Mucosa of rectum (tissue), 2 donors: ENCODE measurements around the gene LYRM9.

ENCODE experiments used
- H3K27ac ChIP-seq, 2 donors: one replicate each; pipeline ENCODE4 v1.7.0; 2013; ENCODE audit warnings: inconsistent platforms in 2 of 2, low read depth in 2 of 2, low read length in 2 of 2
- H3K27me3 ChIP-seq, 2 donors: one replicate each; pipeline ENCODE4 v1.7.0; 2013; ENCODE audit warnings: low read length in 2 of 2; ENCODE audit not compliant: control insufficient read depth in 2 of 2, insufficient read depth in 2 of 2
- H3K36me3 ChIP-seq, 2 donors: one replicate each; pipeline ENCODE4 v1.7.0; 2013; ENCODE audit warnings: low read length in 2 of 2; ENCODE audit not compliant: control insufficient read depth in 2 of 2, insufficient read depth in 2 of 2
- H3K4me1 ChIP-seq, 2 donors: one replicate each; pipeline ENCODE4 v1.7.0; 2013; ENCODE audit warnings: low read length in 2 of 2, mild to moderate bottlenecking in 1 of 2; ENCODE audit not compliant: control insufficient read depth in 2 of 2, insufficient read depth in 2 of 2
- H3K4me3 ChIP-seq, 2 donors: one replicate each; pipeline ENCODE4 v1.7.0; 2013; ENCODE audit warnings: low read length in 2 of 2
- H3K9ac ChIP-seq, 2 donors: one replicate each; pipeline ENCODE4 v1.7.0; 2013; ENCODE audit warnings: low read length in 2 of 2, low read depth in 1 of 2, mild to moderate bottlenecking in 1 of 2
- H3K9me3 ChIP-seq, 2 donors: one replicate each; pipeline ENCODE4 v1.7.0; 2013; ENCODE audit warnings: low read length in 2 of 2; ENCODE audit not compliant: control insufficient read depth in 2 of 2
- donor health status: healthy.
- donor health status: Normal muscosa, but diverticular disease.

LYRM9 gene

DNA sequence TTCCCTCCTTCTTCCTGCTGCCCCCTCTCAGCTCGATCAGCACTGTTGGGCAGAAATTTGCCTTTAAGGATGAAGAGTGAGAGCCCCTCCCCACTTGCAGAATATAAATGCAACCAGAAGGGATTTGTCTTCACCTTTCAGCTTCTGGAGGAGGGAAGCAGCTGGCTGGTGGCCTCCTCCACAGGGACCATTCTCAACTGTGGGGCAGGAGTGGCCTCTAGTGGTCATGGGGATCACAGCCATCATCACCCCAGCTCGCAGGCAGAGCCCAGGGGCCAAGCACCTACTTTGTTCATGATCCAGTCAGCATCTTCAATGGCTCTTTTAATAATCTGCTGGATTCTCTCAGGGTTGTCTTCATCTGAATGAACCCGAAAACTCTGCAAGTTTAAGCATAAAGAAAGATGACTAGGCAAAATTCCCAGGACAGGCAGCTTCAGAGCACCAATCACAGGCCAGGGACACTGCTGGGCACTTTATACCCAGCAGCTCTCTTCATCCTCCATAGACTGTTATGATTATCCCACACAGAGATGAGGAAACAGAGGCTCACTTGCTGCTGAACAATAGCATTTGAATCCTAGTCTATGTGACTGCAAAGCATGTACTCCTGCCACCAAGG, 13.1 kb downstream of the LYRM9 start:
- H3K4me1 ChIP-seq: peaks cover 0 to 5% of the 10 kb centered on the region in 2 donors
- peaks cover 0 to 2% of the 10 kb centered on the region in 2 donors for H3K36me3 ChIP-seq
- H3K9ac ChIP-seq: no peak overlapping the region
- H3K27ac ChIP-seq: no peak overlapping the region
- H3K4me3 ChIP-seq: no peak overlapping the region
- no peaks in the 10 kb centered on the region for H3K9me3 ChIP-seq
- no peaks in the 10 kb centered on the region for H3K27me3 ChIP-seq

DNA sequence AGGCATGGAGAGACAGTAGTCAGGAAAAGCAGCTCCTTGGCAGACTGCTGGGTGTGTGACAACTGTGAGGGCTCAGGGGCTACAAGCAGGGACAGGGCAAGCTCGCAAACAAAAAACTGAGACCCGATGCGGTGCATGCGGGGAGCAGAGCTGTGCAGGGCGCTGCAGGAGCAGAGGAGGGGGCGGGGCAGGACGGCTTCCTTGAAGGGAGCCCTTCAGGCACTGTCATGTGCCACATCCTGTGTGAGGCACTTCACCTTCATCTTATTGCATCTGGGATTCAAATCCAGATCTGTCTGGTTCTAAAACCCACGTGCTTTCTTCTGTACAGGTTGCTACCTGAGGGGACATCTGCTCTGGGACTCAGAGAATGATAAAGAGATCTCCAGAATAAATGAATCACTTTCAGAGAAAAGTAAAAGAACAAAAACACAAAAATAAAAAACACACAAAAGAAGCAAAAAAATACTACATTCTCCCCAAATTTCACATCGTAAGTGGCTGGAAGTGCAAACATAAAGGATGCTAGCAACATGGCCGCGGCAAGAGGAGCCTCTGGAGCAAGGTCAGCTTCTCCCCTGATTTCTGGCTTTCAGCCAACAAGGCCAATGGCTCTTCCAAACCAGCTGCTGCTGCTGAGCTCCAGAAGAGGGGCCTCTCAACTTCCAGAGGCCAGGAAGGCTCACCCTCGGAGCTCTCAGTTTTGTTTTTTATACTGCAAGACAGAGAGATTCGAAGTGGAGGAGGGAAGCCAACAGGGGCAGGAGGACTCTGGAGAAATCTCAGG, 14.2 kb downstream of the LYRM9 start:
- Histone ChIP-seq H3K27me3 (no peaks in the 10 kb centered on the region), H3K9ac (no peak overlapping the region), H3K4me3 (no peak overlapping the region), H3K9me3 (no peaks in the 10 kb centered on the region), H3K4me1 (peaks cover 0 to 5% of the 10 kb centered on the region in 2 donors), H3K27ac (no peak overlapping the region), H3K36me3 (peaks cover 0 to 2% of the 10 kb centered on the region in 2 donors)

DNA sequence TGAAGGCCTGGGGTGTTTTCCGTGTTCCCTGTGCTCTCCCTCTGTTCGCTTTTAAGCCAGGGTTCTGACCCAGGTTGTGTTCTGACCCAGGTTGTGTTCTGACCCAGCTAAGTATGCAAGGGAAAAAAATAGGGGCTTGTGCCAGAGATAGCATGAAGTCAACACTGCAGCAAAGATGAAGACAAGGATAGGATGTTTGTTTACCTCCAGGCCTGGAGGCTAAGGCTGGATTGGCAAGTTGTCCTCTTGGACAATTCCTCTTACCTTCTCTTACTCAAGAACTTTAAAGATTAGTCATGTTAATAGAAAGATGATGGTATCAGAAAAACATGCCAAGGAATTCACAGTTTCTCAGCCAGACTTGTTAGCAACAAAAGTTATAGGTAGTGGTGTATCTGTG, 19.4 kb downstream of the LYRM9 start:
- Histone ChIP-seq H3K4me1 (peaks cover 4 to 9% of the 10 kb centered on the region in 2 donors), H3K27me3 (no peaks in the 10 kb centered on the region), H3K9ac (no peak overlapping the region), H3K36me3 (no peaks in the 10 kb centered on the region), H3K9me3 (no peaks in the 10 kb centered on the region), H3K4me3 (no peak overlapping the region), H3K27ac (no peak overlapping the region)

DNA sequence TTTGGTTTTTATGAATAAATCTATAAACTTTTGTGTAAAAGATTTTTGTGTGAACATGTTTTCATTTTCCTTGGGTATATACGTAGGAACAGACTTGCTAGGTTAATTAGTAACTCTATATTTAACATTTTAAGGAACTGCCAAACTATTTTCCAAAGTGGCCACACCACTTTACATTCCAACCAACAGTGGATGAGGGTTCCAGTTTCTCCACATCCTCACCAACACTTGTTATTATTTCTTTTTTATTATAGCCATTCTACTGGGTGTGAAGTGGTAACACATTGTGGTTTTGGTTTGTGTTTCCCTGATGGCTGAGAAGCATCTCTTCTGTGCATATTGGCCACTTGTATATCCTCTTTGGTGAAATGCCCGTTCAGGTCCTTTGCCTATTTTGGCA, 20.0 kb downstream of the LYRM9 start:
- H3K4me1 ChIP-seq: peaks cover 4 to 9% of the 10 kb centered on the region in 2 donors
- H3K27ac ChIP-seq: no peak overlapping the region
- no peaks in the 10 kb centered on the region for H3K27me3 ChIP-seq
- H3K9me3 ChIP-seq: no peaks in the 10 kb centered on the region
- no peaks in the 10 kb centered on the region for H3K36me3 ChIP-seq
- H3K9ac ChIP-seq: no peak overlapping the region
- no peak overlapping the region for H3K4me3 ChIP-seq

DNA sequence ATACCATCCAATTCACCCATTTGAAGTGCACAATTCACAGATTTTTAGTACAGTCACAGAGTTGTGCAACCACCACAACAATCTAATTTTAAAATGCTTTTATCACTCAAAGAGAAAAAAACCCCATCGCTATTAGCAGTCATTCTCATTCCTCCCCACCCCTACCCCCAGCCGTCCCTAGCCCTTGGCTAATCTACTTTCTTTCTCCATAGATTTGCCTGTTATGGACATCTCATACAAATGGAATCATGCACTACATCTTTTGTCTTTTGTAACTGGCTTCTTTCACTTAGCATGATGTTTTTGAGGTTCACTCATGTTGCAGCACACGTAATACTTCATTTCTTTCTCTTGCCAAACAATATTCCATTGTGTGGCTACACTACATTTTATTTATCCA, 20.4 kb downstream of the LYRM9 start:
- Histone ChIP-seq H3K27me3 (no peaks in the 10 kb centered on the region), H3K36me3 (no peaks in the 10 kb centered on the region), H3K4me3 (no peak overlapping the region), H3K9me3 (no peaks in the 10 kb centered on the region), H3K4me1 (peaks cover 4 to 9% of the 10 kb centered on the region in 2 donors), H3K27ac (no peak overlapping the region), H3K9ac (no peak overlapping the region)

- Histone ChIP-seq H3K36me3 (no peaks in the 10 kb centered on the region), H3K9ac (no peak overlapping the region), H3K27ac (no peak overlapping the region), H3K4me1 (peaks cover 4 to 9% of the 10 kb centered on the region in 2 donors), H3K4me3 (no peak overlapping the region), H3K27me3 (no peaks in the 10 kb centered on the region), H3K9me3 (no peaks in the 10 kb centered on the region)
Observed at GRCh38 chr17:27871407-27871806, 21.8 kb downstream of the LYRM9 start.

- H3K9me3 ChIP-seq: no peaks in the 10 kb centered on the region
Observed at GRCh38 chr17:27870345-27870744, 22.8 kb downstream of the LYRM9 start.

GRCh38 chr17:27868565-27868964, 24.6 kb downstream of the LYRM9 start:
- H3K9ac ChIP-seq: no peak overlapping the region
- no peak overlapping the region for H3K4me3 ChIP-seq
- no peaks in the 10 kb centered on the region for H3K36me3 ChIP-seq
- no peaks in the 10 kb centered on the region for H3K27me3 ChIP-seq
- H3K4me1 ChIP-seq: peaks cover 4 to 9% of the 10 kb centered on the region in 2 donors
- no peaks in the 10 kb centered on the region for H3K9me3 ChIP-seq
- no peak overlapping the region for H3K27ac ChIP-seq

More at GRCh38 chr17:27870345-27870744, 22.8 kb downstream of the LYRM9 start:
- Histone ChIP-seq H3K27ac (no peak overlapping the region), H3K4me3 (no peak overlapping the region), H3K9ac (no peak overlapping the region), H3K4me1 (peaks cover 4 to 9% of the 10 kb centered on the region in 2 donors), H3K36me3 (no peaks in the 10 kb centered on the region), H3K27me3 (no peaks in the 10 kb centered on the region)

GRCh38 chr17:27862840-27863239, 30.3 kb downstream of the LYRM9 start:
- no peaks in the 10 kb centered on the region for H3K27me3 ChIP-seq
- H3K9ac ChIP-seq: no peak overlapping the region
- H3K4me3 ChIP-seq: no peak overlapping the region
- H3K4me1 ChIP-seq: peaks cover 3 to 4% of the 10 kb centered on the region in 2 donors
- H3K27ac ChIP-seq: no peak overlapping the region
- no peaks in the 10 kb centered on the region for H3K36me3 ChIP-seq
- H3K9me3 ChIP-seq: no peaks in the 10 kb centered on the region

DNA sequence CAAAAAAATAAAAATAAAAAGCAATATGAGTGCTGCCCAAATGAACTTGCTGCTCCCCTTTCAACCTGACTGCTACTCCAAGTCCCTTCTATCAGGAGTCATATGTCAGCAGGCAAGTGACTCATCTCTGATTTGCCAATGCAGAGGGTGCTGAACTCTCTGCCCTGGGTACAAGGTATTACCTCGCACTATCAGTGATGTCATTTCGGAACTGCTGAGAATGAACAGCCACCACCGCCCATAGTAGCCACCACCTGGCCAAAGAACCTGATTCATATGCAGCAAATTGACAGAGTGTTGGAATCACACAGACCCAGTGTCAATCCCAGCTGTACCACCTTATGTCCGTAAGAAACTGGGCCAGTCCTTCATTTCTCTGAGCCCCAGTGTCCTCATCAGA, 31.2 kb downstream of the LYRM9 start:
- Histone ChIP-seq H3K27me3 (no peaks in the 10 kb centered on the region), H3K4me3 (no peak overlapping the region), H3K27ac (no peak overlapping the region), H3K9ac (no peak overlapping the region), H3K36me3 (no peaks in the 10 kb centered on the region), H3K4me1 (peaks cover 3 to 4% of the 10 kb centered on the region in 2 donors), H3K9me3 (no peaks in the 10 kb centered on the region)
